ENCODE measurements around the gene SMIM13.
"Not testable (repeated sequence)": the region's sequence is repeated elsewhere in the genome, so short reads cannot be mapped to it uniquely, and the experiment has no call there.

Gene SMIM13

GRCh38 chr6:11083491-11083890 is 10.1 kb upstream of the SMIM13 start:
- no peak for DNase-seq (ENCODE audit: low read depth in 4 of 4, low spot score in 1 of 4)

- DNase-seq (ENCODE audit: low read depth in 4 of 4, low spot score in 1 of 4): no peak
Measured at GRCh38 chr6:11083956-11084355, 9.7 kb upstream of the SMIM13 start.

GRCh38 chr6:11085758-11086435 is 7.7 kb upstream of the SMIM13 start:
- DNase-seq (ENCODE audit: low read depth in 4 of 4, low spot score in 1 of 4): no peak

GRCh38 chr6:11087141-11087812 is 6.4 kb upstream of the SMIM13 start:
- DNase-seq (ENCODE audit: low read depth in 4 of 4, low spot score in 1 of 4): not testable (repeated sequence)

GRCh38 chr6:11089695-11090094 is 3.9 kb upstream of the SMIM13 start:
- no peak for DNase-seq (ENCODE audit: low read depth in 4 of 4, low spot score in 1 of 4)

GRCh38 chr6:11091141-11091540 is 2.5 kb upstream of the SMIM13 start:
- not testable (repeated sequence) for DNase-seq (ENCODE audit: low read depth in 4 of 4, low spot score in 1 of 4)

GRCh38 chr6:11092668-11093375 is 812 bp upstream of the SMIM13 start:
- DNase-seq (ENCODE audit: low read depth in 4 of 4, low spot score in 1 of 4): peak in 1 of 4 experiments; percentile 16

GRCh38 chr6:11093376-11093625 is 333 bp upstream of the SMIM13 start:
- no peak for DNase-seq (ENCODE audit: low read depth in 4 of 4, low spot score in 1 of 4)

GRCh38 chr6:11094411-11094851 is 797 bp downstream of the SMIM13 start:
- DNase-seq (ENCODE audit: low read depth in 4 of 4, low spot score in 1 of 4): peak; percentile 6 to 27 (median 16)

- DNase-seq (ENCODE audit: low read depth in 4 of 4, low spot score in 1 of 4): no peak
Measured at GRCh38 chr6:11094941-11095340, 1.3 kb downstream of the SMIM13 start.

GRCh38 chr6:11096109-11096508 is 2.5 kb downstream of the SMIM13 start:
- no peak for DNase-seq (ENCODE audit: low read depth in 4 of 4, low spot score in 1 of 4)

GRCh38 chr6:11097476-11097875 is 3.8 kb downstream of the SMIM13 start:
- no peak for DNase-seq (ENCODE audit: low read depth in 4 of 4, low spot score in 1 of 4)

GRCh38 chr6:11098004-11098403 is 4.4 kb downstream of the SMIM13 start:
- no peak for DNase-seq (ENCODE audit: low read depth in 4 of 4, low spot score in 1 of 4)

GRCh38 chr6:11101417-11101816 is 7.8 kb downstream of the SMIM13 start:
- DNase-seq (ENCODE audit: low read depth in 4 of 4, low spot score in 1 of 4): no peak

- DNase-seq (ENCODE audit: low read depth in 4 of 4, low spot score in 1 of 4): no peak
Measured at GRCh38 chr6:11103065-11103464, 9.4 kb downstream of the SMIM13 start.

GRCh38 chr6:11108726-11109125 is 15.1 kb downstream of the SMIM13 start:
- DNase-seq (ENCODE audit: low read depth in 4 of 4, low spot score in 1 of 4): no peak

GRCh38 chr6:11110921-11111768 is 17.5 kb downstream of the SMIM13 start, which contains the start of gene ERVFRD-1:
Gene ERVFRD-1 (minus strand): TSS chr6:11111725. CDS start chr6:11105310, 6,415 bp downstream.
- no peak for DNase-seq (ENCODE audit: low read depth in 4 of 4, low spot score in 1 of 4)

- DNase-seq (ENCODE audit: low read depth in 4 of 4, low spot score in 1 of 4): no peak
Measured at GRCh38 chr6:11111769-11112437, 18.3 kb downstream of the SMIM13 start.

- no peak for DNase-seq (ENCODE audit: low read depth in 4 of 4, low spot score in 1 of 4)
Measured at GRCh38 chr6:11113038-11113437, 19.4 kb downstream of the SMIM13 start.

GRCh38 chr6:11115808-11116536 is 22.3 kb downstream of the SMIM13 start:
- DNase-seq (ENCODE audit: low read depth in 4 of 4, low spot score in 1 of 4): not testable (repeated sequence)
